ENCODE data around the gene MTFR1L.

DNA sequence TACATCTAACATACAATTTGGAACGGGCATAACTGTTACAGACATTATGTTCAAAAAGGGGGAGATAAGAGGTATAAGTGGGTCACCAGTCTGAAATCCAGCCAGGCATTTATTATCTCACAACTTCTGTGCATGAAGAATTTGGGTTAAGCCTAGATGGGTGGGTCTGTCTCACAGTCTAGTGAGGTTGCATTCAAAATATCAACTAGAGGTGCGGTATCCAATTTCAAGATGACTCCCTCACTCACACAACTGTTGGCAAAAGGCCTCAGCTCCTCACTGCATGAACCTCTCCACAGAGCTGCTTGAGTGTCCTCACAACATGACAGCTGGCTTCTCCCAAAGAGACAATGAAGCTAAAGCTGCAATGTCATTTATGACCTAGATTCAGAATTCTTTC is 34.8 kb downstream of the MTFR1L start:
- no peak for TF ChIP-seq MYC (IDR thresholded peaks at IDR 0.05; ENCODE audit: borderline replicate concordance, low read length)
- TF ChIP-seq ESRRA (IDR thresholded peaks at IDR 0.05; ENCODE audit: borderline replicate concordance, low read length) = no peak
- no peak for TF ChIP-seq CBX8 (IDR thresholded peaks at IDR 0.05)
- TF ChIP-seq, protein P1, sequence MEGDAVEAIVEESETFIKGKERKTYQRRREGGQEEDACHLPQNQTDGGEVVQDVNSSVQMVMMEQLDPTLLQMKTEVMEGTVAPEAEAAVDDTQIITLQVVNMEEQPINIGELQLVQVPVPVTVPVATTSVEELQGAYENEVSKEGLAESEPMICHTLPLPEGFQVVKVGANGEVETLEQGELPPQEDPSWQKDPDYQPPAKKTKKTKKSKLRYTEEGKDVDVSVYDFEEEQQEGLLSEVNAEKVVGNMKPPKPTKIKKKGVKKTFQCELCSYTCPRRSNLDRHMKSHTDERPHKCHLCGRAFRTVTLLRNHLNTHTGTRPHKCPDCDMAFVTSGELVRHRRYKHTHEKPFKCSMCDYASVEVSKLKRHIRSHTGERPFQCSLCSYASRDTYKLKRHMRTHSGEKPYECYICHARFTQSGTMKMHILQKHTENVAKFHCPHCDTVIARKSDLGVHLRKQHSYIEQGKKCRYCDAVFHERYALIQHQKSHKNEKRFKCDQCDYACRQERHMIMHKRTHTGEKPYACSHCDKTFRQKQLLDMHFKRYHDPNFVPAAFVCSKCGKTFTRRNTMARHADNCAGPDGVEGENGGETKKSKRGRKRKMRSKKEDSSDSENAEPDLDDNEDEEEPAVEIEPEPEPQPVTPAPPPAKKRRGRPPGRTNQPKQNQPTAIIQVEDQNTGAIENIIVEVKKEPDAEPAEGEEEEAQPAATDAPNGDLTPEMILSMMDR (IDR thresholded peaks at IDR 0.05) = no peak
- no peak for TF ChIP-seq EP300 (IDR thresholded peaks at IDR 0.05)
- TF ChIP-seq TP53 (CRISPR knock-in tag; IDR thresholded peaks at IDR 0.05) = no peak
- TF ChIP-seq, protein P2, sequence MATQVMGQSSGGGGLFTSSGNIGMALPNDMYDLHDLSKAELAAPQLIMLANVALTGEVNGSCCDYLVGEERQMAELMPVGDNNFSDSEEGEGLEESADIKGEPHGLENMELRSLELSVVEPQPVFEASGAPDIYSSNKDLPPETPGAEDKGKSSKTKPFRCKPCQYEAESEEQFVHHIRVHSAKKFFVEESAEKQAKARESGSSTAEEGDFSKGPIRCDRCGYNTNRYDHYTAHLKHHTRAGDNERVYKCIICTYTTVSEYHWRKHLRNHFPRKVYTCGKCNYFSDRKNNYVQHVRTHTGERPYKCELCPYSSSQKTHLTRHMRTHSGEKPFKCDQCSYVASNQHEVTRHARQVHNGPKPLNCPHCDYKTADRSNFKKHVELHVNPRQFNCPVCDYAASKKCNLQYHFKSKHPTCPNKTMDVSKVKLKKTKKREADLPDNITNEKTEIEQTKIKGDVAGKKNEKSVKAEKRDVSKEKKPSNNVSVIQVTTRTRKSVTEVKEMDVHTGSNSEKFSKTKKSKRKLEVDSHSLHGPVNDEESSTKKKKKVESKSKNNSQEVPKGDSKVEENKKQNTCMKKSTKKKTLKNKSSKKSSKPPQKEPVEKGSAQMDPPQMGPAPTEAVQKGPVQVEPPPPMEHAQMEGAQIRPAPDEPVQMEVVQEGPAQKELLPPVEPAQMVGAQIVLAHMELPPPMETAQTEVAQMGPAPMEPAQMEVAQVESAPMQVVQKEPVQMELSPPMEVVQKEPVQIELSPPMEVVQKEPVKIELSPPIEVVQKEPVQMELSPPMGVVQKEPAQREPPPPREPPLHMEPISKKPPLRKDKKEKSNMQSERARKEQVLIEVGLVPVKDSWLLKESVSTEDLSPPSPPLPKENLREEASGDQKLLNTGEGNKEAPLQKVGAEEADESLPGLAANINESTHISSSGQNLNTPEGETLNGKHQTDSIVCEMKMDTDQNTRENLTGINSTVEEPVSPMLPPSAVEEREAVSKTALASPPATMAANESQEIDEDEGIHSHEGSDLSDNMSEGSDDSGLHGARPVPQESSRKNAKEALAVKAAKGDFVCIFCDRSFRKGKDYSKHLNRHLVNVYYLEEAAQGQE (IDR thresholded peaks at IDR 0.05) = no peak
- TF ChIP-seq FOXS1 (CRISPR knock-in tag; IDR thresholded peaks at IDR 0.05) = no peak
- TF ChIP-seq POLR2A (IDR thresholded peaks at IDR 0.05; ENCODE audit: low read length) = no peak
- TF ChIP-seq EHMT2 (IDR thresholded peaks at IDR 0.05; ENCODE audit: low read depth) = no peak
